ENCODE measurements around the gene STX7.

STX7 gene

DNA sequence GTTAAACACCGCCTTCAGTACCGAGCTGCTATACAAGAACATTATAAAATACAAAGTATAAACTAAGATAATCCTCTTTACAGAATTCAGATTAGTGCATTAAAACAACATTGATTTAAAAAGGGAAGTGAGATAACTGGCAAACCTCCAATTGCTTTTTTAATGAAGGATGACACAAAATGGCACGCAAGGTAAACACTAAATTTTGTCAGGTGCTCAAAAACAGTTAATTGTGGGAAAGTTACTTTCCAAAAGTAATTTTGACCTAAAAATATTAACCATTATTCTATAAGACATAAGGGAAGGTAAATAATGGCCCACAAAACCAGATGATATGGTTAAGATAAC, 53.3 kb downstream of the STX7 start:
- no peak overlapping the region for H3K9ac ChIP-seq (ENCODE audit: low read depth in 1 of 2, low read length in 2 of 2)
- H3K9me3 ChIP-seq (ENCODE audit: control insufficient read depth in 1 of 2, low read length in 2 of 2): no peaks in the 10 kb centered on the region
- no peaks in the 10 kb centered on the region for H3K27me3 ChIP-seq (ENCODE audit: control insufficient read depth in 1 of 2, insufficient read depth in 2 of 2, low read length in 2 of 2)
- H3K36me3 ChIP-seq (ENCODE audit: control insufficient read depth in 1 of 2, insufficient read depth in 2 of 2, low read length in 2 of 2): peaks cover 37 to 48% of the 10 kb centered on the region in 2 donors
- H3K27ac ChIP-seq (ENCODE audit: low read depth, low read length): no peak overlapping the region
- no peak overlapping the region for H3K4me3 ChIP-seq (ENCODE audit: low read depth in 1 of 2, low read length in 2 of 2)
- no peaks in the 10 kb centered on the region for H3K4me1 ChIP-seq (ENCODE audit: control insufficient read depth in 1 of 2, insufficient read depth in 2 of 2, low read length in 2 of 2)

DNA sequence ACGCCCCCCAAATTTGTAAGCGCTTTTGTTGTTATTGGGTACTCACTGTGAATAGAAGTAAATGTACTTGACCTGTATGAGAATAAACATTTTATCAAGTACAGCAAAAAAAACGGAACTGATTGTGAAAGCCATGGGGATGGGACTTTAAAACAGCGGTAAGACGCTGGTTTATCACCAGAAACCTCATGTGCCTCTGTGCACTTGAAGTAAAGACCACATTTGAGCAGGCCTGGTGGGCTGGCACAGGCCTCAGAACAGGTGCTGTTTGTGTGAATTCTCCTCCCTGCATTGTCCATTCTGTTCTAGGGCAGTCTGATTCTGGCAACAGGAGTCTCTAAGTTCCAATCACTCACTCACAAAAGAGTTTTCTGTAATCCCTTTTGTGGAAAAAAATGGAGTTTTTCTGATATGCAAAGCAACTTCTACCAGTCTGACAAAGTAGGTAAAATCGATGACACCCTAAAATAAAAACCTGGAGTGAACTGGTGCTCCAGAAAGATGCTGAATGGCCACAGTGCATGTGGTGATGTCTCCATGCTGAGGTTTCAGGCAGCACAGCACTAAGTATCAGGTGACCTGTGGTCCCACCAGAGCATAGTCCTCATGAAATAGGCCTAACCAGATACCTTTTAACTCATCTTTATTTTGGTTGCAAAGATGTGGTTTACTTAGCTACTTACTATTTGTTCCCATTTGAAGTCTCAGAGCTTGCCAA, 53.9 kb downstream of the STX7 start:
- no peak overlapping the region for H3K4me3 ChIP-seq (ENCODE audit: low read depth in 1 of 2, low read length in 2 of 2)
- H3K36me3 ChIP-seq (ENCODE audit: control insufficient read depth in 1 of 2, insufficient read depth in 2 of 2, low read length in 2 of 2): peaks cover 35 to 48% of the 10 kb centered on the region in 2 donors
- H3K9ac ChIP-seq (ENCODE audit: low read depth in 1 of 2, low read length in 2 of 2): no peak overlapping the region
- H3K9me3 ChIP-seq (ENCODE audit: control insufficient read depth in 1 of 2, low read length in 2 of 2): no peaks in the 10 kb centered on the region
- H3K27me3 ChIP-seq (ENCODE audit: control insufficient read depth in 1 of 2, insufficient read depth in 2 of 2, low read length in 2 of 2): no peaks in the 10 kb centered on the region
- H3K27ac ChIP-seq (ENCODE audit: low read depth, low read length): no peak overlapping the region
- H3K4me1 ChIP-seq (ENCODE audit: control insufficient read depth in 1 of 2, insufficient read depth in 2 of 2, low read length in 2 of 2): no peaks in the 10 kb centered on the region

DNA sequence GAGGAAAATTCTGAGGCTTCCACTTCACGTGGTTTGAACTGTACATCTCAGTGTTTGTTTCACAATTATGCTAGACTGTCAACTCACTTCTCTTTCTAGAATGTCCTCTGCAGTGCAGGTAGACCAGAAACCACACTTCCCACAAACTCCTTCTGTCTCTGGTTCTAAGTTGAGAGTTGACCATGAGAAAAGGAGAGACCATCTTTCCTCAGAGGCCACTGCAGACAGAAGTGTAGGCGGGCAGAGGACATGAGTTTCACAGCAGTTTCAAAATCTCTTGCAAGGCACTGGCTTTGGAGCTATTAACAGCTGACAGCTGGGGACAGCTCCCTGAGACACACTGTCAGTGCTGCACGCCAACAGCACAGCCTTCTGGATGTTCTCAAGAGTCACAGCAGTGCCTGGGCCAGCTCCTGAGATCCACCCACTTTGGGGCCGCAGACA, 56.2 kb downstream of the STX7 start:
- H3K27ac ChIP-seq (ENCODE audit: low read depth, low read length): no peak overlapping the region
- H3K4me1 ChIP-seq (ENCODE audit: control insufficient read depth in 1 of 2, insufficient read depth in 2 of 2, low read length in 2 of 2): no peaks in the 10 kb centered on the region
- no peak overlapping the region for H3K9ac ChIP-seq (ENCODE audit: low read depth in 1 of 2, low read length in 2 of 2)
- H3K27me3 ChIP-seq (ENCODE audit: control insufficient read depth in 1 of 2, insufficient read depth in 2 of 2, low read length in 2 of 2): no peaks in the 10 kb centered on the region
- H3K9me3 ChIP-seq (ENCODE audit: control insufficient read depth in 1 of 2, low read length in 2 of 2): no peaks in the 10 kb centered on the region
- peaks cover 21 to 31% of the 10 kb centered on the region in 2 donors for H3K36me3 ChIP-seq (ENCODE audit: control insufficient read depth in 1 of 2, insufficient read depth in 2 of 2, low read length in 2 of 2)
- no peak overlapping the region for H3K4me3 ChIP-seq (ENCODE audit: low read depth in 1 of 2, low read length in 2 of 2)

DNA sequence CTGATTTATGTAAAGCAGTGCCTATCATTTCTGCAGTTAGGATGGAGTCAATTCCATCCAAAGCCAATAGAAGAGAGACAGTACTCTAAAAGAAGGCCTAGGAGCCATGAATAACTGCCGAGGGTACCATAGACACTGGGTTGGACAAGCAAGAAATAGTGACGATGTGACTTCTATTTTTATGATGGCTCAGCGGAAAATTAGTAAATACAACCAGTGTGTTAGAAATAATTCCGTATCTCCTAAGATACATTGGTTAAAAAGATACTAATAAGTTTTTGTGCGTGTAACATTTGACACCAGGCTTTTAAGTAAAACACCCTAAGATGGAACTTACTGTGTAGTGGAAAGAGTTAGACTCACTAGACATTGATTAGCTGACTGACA, 66.1 kb downstream of the STX7 start:
- Histone ChIP-seq H3K4me1 (ENCODE audit: control insufficient read depth in 1 of 2, insufficient read depth in 2 of 2, low read length in 2 of 2) (no peaks in the 10 kb centered on the region), H3K27ac (ENCODE audit: low read depth, low read length) (no peak overlapping the region), H3K4me3 (ENCODE audit: low read depth in 1 of 2, low read length in 2 of 2) (no peak overlapping the region), H3K27me3 (ENCODE audit: control insufficient read depth in 1 of 2, insufficient read depth in 2 of 2, low read length in 2 of 2) (no peaks in the 10 kb centered on the region), H3K9me3 (ENCODE audit: control insufficient read depth in 1 of 2, low read length in 2 of 2) (peaks cover 2 to 4% of the 10 kb centered on the region in 2 donors), H3K36me3 (ENCODE audit: control insufficient read depth in 1 of 2, insufficient read depth in 2 of 2, low read length in 2 of 2) (no peaks in the 10 kb centered on the region), H3K9ac (ENCODE audit: low read depth in 1 of 2, low read length in 2 of 2) (no peak overlapping the region)

DNA sequence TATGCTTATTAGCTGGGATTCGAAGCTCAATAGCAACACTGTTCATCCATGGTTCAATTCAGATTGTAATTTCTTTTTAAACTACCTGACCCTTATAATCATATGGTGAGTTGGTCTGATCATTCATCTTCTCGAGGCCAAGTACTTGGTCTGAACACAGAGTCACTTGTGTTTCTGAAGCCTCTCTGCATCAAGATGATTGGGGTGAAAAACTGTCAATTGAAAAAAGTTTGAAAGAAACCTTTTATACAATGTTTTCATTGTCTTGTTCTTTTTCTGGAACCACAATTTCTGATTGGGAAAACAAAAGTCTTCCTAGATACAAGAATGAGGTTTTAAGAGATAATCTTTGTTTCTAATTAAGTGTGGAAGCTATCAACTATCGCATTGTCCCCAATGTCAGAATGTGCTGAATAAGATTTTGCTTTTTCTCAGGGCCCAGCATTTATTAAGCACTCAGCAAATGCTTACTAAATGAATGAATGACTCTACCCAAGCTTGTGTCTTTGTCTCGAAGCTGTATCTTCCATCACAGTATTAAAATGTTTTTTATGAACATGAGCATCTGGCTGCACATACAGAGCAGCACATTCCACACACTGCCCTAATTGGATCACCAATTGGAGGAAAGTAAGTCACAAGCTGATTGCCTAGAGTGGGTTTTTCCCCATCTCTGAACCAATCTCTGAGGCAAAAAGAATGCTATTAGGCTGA, 66.6 kb downstream of the STX7 start:
- Histone ChIP-seq H3K36me3 (ENCODE audit: control insufficient read depth in 1 of 2, insufficient read depth in 2 of 2, low read length in 2 of 2) (no peaks in the 10 kb centered on the region), H3K27ac (ENCODE audit: low read depth, low read length) (no peak overlapping the region), H3K4me1 (ENCODE audit: control insufficient read depth in 1 of 2, insufficient read depth in 2 of 2, low read length in 2 of 2) (no peaks in the 10 kb centered on the region), H3K27me3 (ENCODE audit: control insufficient read depth in 1 of 2, insufficient read depth in 2 of 2, low read length in 2 of 2) (no peaks in the 10 kb centered on the region), H3K9me3 (ENCODE audit: control insufficient read depth in 1 of 2, low read length in 2 of 2) (peaks cover 4% of the 10 kb centered on the region in 2 donors), H3K4me3 (ENCODE audit: low read depth in 1 of 2, low read length in 2 of 2) (no peak overlapping the region), H3K9ac (ENCODE audit: low read depth in 1 of 2, low read length in 2 of 2) (no peak overlapping the region)

DNA sequence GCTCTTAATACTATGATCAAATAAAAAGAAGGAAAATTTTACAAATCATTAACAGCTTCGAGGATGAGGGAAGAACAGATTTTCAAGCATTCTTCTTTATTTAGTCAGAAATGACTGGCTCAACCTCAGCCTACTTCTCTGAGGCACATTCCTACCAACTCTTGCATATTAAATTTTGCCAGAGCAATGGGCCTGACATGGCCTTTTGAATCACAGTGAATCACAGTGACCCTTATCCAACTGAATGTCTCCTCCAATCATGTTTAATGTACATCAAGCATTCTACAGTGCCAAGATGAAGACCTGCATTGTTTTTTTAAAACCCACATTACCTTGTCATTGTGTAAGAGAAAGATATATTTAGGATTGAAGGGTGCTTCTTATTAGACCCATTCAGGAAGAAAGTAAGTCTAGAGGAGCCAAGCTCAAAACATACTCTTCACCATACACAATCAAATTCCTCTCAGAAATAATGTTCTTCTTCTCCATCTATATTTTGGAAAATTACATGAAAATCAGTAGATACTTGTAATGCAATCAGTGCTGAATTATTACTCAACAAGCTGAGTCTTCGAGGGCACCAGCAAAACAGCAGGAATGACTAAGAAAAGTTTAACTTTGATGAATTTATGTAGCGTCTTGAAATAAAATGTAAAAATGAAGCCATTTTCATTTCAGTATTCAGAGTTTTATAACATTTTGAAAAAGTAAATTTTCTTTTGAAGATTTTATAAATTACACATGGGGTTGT, 67.5 kb downstream of the STX7 start:
- Histone ChIP-seq H3K4me1 (ENCODE audit: control insufficient read depth in 1 of 2, insufficient read depth in 2 of 2, low read length in 2 of 2) (no peaks in the 10 kb centered on the region), H3K4me3 (ENCODE audit: low read depth in 1 of 2, low read length in 2 of 2) (no peak overlapping the region), H3K9me3 (ENCODE audit: control insufficient read depth in 1 of 2, low read length in 2 of 2) (peaks cover 4% of the 10 kb centered on the region in 2 donors), H3K9ac (ENCODE audit: low read depth in 1 of 2, low read length in 2 of 2) (no peak overlapping the region), H3K27ac (ENCODE audit: low read depth, low read length) (no peak overlapping the region), H3K36me3 (ENCODE audit: control insufficient read depth in 1 of 2, insufficient read depth in 2 of 2, low read length in 2 of 2) (no peaks in the 10 kb centered on the region), H3K27me3 (ENCODE audit: control insufficient read depth in 1 of 2, insufficient read depth in 2 of 2, low read length in 2 of 2) (no peaks in the 10 kb centered on the region)

DNA sequence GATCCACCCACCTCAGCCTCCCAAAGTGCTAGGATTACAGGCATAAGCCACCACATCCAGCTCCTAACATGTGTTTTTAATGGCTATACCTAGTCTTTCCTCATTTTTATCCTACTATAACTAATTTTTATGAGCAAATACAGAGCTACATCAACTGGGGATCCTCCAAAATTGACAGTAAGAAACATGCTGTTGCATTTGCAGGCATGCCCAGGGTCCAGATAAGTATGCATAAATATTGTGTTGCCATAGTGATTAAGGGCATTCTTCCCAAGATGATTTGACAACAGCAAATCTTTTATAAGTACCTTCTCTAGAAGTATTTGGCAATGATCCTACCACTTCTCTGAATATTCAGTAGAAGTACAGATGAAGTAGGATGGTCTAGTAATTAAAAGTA, 69.7 kb downstream of the STX7 start:
- H3K4me3 ChIP-seq (ENCODE audit: low read depth in 1 of 2, low read length in 2 of 2): no peak overlapping the region
- H3K4me1 ChIP-seq (ENCODE audit: control insufficient read depth in 1 of 2, insufficient read depth in 2 of 2, low read length in 2 of 2): no peaks in the 10 kb centered on the region
- no peak overlapping the region for H3K9ac ChIP-seq (ENCODE audit: low read depth in 1 of 2, low read length in 2 of 2)
- H3K27me3 ChIP-seq (ENCODE audit: control insufficient read depth in 1 of 2, insufficient read depth in 2 of 2, low read length in 2 of 2): no peaks in the 10 kb centered on the region
- H3K9me3 ChIP-seq (ENCODE audit: control insufficient read depth in 1 of 2, low read length in 2 of 2): peaks cover 4% of the 10 kb centered on the region in 2 donors
- H3K27ac ChIP-seq (ENCODE audit: low read depth, low read length): no peak overlapping the region
- H3K36me3 ChIP-seq (ENCODE audit: control insufficient read depth in 1 of 2, insufficient read depth in 2 of 2, low read length in 2 of 2): no peaks in the 10 kb centered on the region

DNA sequence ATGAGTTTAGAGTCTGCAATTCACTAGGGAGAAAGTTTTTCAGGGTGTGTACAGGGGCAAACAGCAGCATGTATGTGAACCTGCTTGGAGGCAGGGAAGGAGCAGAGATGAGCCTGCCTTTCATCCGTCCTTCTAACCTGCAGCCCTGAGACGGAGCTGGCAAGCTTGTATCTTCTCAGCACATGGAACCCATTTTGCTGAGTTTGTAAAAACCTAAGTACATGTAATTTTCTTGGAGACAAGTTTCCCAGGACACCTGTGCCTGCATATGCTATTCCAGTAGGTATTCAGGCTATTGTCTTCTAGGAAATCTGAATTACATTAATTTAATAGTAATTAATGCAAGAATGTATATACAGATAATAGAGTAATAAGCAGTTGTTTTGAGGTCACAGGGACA, 82.8 kb downstream of the STX7 start:
- H3K36me3 ChIP-seq (ENCODE audit: control insufficient read depth in 1 of 2, insufficient read depth in 2 of 2, low read length in 2 of 2): no peaks in the 10 kb centered on the region
- H3K9ac ChIP-seq (ENCODE audit: low read depth in 1 of 2, low read length in 2 of 2): no peak overlapping the region
- no peak overlapping the region for H3K4me3 ChIP-seq (ENCODE audit: low read depth in 1 of 2, low read length in 2 of 2)
- no peaks in the 10 kb centered on the region for H3K9me3 ChIP-seq (ENCODE audit: control insufficient read depth in 1 of 2, low read length in 2 of 2)
- H3K27ac ChIP-seq (ENCODE audit: low read depth, low read length): no peak overlapping the region
- H3K4me1 ChIP-seq (ENCODE audit: control insufficient read depth in 1 of 2, insufficient read depth in 2 of 2, low read length in 2 of 2): no peaks in the 10 kb centered on the region
- no peaks in the 10 kb centered on the region for H3K27me3 ChIP-seq (ENCODE audit: control insufficient read depth in 1 of 2, insufficient read depth in 2 of 2, low read length in 2 of 2)

DNA sequence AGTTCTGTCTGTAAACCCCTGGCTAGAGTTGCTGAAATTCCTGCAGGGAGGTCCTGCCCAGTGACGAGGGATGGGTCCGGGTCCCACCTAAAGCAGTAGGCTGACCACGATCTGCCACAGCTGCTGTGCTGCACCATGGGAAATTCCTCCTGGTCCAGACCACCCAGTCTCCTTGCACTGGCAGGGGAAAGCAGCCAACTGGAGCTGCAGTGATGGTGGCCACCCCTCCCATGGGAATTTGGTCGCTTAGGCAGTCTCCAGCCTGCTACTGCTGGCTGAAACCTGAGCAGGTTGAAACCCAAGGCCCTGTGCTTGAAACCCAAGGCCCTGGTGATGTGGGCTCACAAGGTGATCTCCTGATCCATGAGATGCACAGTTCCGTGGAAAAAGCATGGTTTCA, 87.7 kb downstream of the STX7 start:
- Histone ChIP-seq H3K4me1 (ENCODE audit: control insufficient read depth in 1 of 2, insufficient read depth in 2 of 2, low read length in 2 of 2) (no peaks in the 10 kb centered on the region), H3K9ac (ENCODE audit: low read depth in 1 of 2, low read length in 2 of 2) (no peak overlapping the region), H3K36me3 (ENCODE audit: control insufficient read depth in 1 of 2, insufficient read depth in 2 of 2, low read length in 2 of 2) (no peaks in the 10 kb centered on the region), H3K9me3 (ENCODE audit: control insufficient read depth in 1 of 2, low read length in 2 of 2) (no peaks in the 10 kb centered on the region), H3K4me3 (ENCODE audit: low read depth in 1 of 2, low read length in 2 of 2) (no peak overlapping the region), H3K27me3 (ENCODE audit: control insufficient read depth in 1 of 2, insufficient read depth in 2 of 2, low read length in 2 of 2) (no peaks in the 10 kb centered on the region), H3K27ac (ENCODE audit: low read depth, low read length) (no peak overlapping the region)

DNA sequence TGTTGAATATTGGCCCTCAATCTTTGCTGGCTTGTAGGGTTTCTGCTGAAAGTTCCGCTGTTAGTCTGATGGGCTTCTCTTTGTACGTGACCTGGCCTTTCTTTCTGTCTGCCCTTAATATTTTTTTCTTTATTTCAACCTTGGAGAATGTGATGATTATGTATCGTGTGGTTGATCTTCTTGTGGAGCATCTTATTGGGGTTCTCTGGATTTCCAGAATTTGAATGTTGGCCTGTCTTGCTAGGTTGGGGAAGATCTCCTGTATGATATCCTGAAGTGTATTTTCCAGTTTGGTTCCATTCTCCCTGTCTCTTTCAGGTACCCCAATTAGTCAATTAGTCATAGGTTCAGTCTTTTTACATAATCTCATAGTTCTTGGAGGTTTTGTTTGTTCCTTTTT, 89.1 kb downstream of the STX7 start:
- H3K4me1 ChIP-seq (ENCODE audit: control insufficient read depth in 1 of 2, insufficient read depth in 2 of 2, low read length in 2 of 2): no peaks in the 10 kb centered on the region
- no peak overlapping the region for H3K27ac ChIP-seq (ENCODE audit: low read depth, low read length)
- no peaks in the 10 kb centered on the region for H3K27me3 ChIP-seq (ENCODE audit: control insufficient read depth in 1 of 2, insufficient read depth in 2 of 2, low read length in 2 of 2)
- H3K36me3 ChIP-seq (ENCODE audit: control insufficient read depth in 1 of 2, insufficient read depth in 2 of 2, low read length in 2 of 2): no peaks in the 10 kb centered on the region
- H3K9me3 ChIP-seq (ENCODE audit: control insufficient read depth in 1 of 2, low read length in 2 of 2): no peaks in the 10 kb centered on the region
- no peak overlapping the region for H3K9ac ChIP-seq (ENCODE audit: low read depth in 1 of 2, low read length in 2 of 2)
- H3K4me3 ChIP-seq (ENCODE audit: low read depth in 1 of 2, low read length in 2 of 2): no peak overlapping the region
